Osteoblast (primary cell): ENCODE data around the gene KLHL6. TPM values are rescaled to one million over a fixed set of nuclear protein-coding genes. Genes with fewer than 3 reads are reported as not detected.

ENCODE experiments used
- DNase-seq: peaks from one replicate; pipeline ENCODE4 v3.0.0; 2011; ENCODE audit warnings: low spot score, mixed read lengths; ENCODE audit not compliant: insufficient read length; ENCODE audit errors: missing footprints
- H2AFZ ChIP-seq: 2 replicates; pipeline ENCODE4 v1.6.0; 2011; ENCODE audit warnings: mild to moderate bottlenecking, low read length
- H3K27ac ChIP-seq: 2 replicates; pipeline ENCODE4 v1.5.1; 2011; ENCODE audit warnings: mild to moderate bottlenecking, low read depth, low read length, moderate library complexity
- H3K27me3 ChIP-seq: 2 replicates; pipeline ENCODE4 v1.6.0; 2012; ENCODE audit warnings: mild to moderate bottlenecking, control low read depth, inconsistent platforms, low read length, moderate library complexity; ENCODE audit not compliant: insufficient read depth
- H3K36me3 ChIP-seq: 2 replicates; pipeline ENCODE4 v1.5.1; 2011; ENCODE audit warnings: mild to moderate bottlenecking, low read length, control low read depth, moderate library complexity; ENCODE audit not compliant: insufficient read depth
- H3K4me1 ChIP-seq: 2 replicates; pipeline ENCODE4 v1.5.1; 2011; ENCODE audit warnings: mild to moderate bottlenecking, low read length, control low read depth, moderate library complexity; ENCODE audit not compliant: insufficient read depth
- H3K4me2 ChIP-seq: 2 replicates; pipeline ENCODE4 v1.6.0; 2011; ENCODE audit warnings: mild to moderate bottlenecking, low read length; ENCODE audit not compliant: insufficient read depth
- H3K4me3 ChIP-seq: fragments of 200-600 bp; sonication (generic); 3 replicates; pipeline ENCODE4 v1.5.1; 2012; ENCODE audit warnings: mild to moderate bottlenecking, low read length, inconsistent platforms; ENCODE audit not compliant: insufficient read depth
- H3K79me2 ChIP-seq: 2 replicates; pipeline ENCODE4 v1.6.0; 2012; ENCODE audit warnings: mild to moderate bottlenecking, low read length, control low read depth, inconsistent platforms; ENCODE audit not compliant: insufficient read depth
- H3K9me3 ChIP-seq: 2 replicates; pipeline ENCODE4 v1.5.1; 2011; ENCODE audit warnings: low read depth, low read length, control low read depth
- H4K20me1 ChIP-seq: 2 replicates; pipeline ENCODE4 v1.6.0; 2012; ENCODE audit warnings: mild to moderate bottlenecking, low read length, control low read depth; ENCODE audit not compliant: insufficient read depth
- total RNA-seq: library from RNA; depleted of rRNA; stranded (reverse); fragments of >200 nt; gene quantifications from 2 replicates; pipeline ENCODE4 v1.2.3, GENCODE V29; 2012
- TF ChIP-seq, protein P1 (sequence below): IDR thresholded peaks from 2 replicates; pipeline ENCODE4 v1.5.1; 2011; ENCODE audit warnings: mild to moderate bottlenecking, low read depth, low read length, moderate library complexity; ENCODE audit errors: extremely low read depth

The KLHL6 gene
- total RNA-seq, 1 donor: under 0.01 TPM

DNA sequence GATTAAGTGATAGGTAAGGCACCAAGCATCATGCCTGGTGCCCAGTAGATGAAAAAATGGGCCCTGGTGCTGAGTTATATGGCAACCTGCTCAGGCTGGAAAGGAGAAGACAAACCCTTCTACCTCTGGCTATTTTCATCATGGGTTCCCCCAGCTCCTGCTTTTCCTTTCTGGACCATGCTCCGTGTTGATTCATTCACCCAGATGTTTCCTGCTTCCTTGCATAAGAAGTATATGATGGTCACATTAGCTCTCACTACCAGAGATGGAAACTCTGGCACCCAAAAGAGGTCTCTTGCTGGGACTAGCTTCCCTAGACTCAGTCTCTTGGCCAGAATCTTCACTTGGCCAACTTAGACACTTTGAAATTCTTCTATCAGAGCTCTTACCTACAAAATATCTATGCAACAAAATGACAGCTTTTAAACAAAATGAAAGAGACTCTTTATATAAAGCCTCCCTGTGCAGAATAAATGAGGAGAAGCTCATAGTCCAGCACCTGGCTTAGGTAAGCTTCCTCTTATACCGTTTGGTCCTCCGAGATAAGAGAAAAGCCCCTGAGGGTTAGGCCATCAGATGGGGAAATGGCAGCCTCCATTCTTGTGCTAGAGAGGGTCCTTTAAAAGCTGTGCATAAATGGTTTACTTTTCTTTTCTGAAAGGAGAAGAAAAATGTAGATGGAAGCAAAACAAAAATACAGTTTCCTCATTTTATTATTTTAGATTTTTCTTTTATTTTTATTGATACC is 80.3 kb downstream of the KLHL6 start:
- H3K4me1 ChIP-seq: no peaks in the 10 kb centered on the region
- no peak overlapping the region for H3K27ac ChIP-seq
- no peak for DNase-seq
- H3K4me2 ChIP-seq: no peak overlapping the region
- H2AFZ ChIP-seq: no peak overlapping the region
- TF ChIP-seq, protein P1, sequence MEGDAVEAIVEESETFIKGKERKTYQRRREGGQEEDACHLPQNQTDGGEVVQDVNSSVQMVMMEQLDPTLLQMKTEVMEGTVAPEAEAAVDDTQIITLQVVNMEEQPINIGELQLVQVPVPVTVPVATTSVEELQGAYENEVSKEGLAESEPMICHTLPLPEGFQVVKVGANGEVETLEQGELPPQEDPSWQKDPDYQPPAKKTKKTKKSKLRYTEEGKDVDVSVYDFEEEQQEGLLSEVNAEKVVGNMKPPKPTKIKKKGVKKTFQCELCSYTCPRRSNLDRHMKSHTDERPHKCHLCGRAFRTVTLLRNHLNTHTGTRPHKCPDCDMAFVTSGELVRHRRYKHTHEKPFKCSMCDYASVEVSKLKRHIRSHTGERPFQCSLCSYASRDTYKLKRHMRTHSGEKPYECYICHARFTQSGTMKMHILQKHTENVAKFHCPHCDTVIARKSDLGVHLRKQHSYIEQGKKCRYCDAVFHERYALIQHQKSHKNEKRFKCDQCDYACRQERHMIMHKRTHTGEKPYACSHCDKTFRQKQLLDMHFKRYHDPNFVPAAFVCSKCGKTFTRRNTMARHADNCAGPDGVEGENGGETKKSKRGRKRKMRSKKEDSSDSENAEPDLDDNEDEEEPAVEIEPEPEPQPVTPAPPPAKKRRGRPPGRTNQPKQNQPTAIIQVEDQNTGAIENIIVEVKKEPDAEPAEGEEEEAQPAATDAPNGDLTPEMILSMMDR: no peak
- no peaks in the 10 kb centered on the region for H3K9me3 ChIP-seq
- no peaks in the 10 kb centered on the region for H3K79me2 ChIP-seq
- H3K4me3 ChIP-seq: no peak overlapping the region
- H3K27me3 ChIP-seq: peaks cover 9% of the 10 kb centered on the region
- H4K20me1 ChIP-seq: no peaks in the 10 kb centered on the region
- H3K36me3 ChIP-seq: no peaks in the 10 kb centered on the region

DNA sequence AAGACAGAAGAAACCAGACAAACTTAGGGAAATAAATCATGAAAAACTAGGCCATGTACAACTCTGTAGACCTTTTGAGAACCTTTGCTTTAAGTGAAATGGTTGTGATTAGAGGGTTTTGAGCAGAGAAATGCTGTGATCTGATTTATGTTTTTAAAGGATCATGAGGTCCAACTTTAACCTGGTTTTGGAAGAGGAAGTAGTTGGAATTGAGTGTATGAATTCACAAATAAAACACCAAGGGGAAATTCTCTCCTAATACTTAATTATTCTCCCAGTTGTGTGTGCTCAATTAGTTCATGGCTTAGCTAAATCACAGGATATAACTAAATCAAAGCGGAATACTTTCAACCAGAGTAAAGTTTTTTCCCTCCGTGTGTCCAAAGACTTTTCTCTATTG is 81.5 kb downstream of the KLHL6 start:
- no peak overlapping the region for H2AFZ ChIP-seq
- H3K79me2 ChIP-seq: no peaks in the 10 kb centered on the region
- no peaks in the 10 kb centered on the region for H3K9me3 ChIP-seq
- no peak for DNase-seq
- H3K27ac ChIP-seq: no peak overlapping the region
- H3K36me3 ChIP-seq: no peaks in the 10 kb centered on the region
- peaks cover 9% of the 10 kb centered on the region for H3K27me3 ChIP-seq
- no peak overlapping the region for H3K4me3 ChIP-seq
- H3K4me2 ChIP-seq: no peak overlapping the region
- TF ChIP-seq, protein P1: no peak
- H3K4me1 ChIP-seq: no peaks in the 10 kb centered on the region
- H4K20me1 ChIP-seq: no peaks in the 10 kb centered on the region

DNA sequence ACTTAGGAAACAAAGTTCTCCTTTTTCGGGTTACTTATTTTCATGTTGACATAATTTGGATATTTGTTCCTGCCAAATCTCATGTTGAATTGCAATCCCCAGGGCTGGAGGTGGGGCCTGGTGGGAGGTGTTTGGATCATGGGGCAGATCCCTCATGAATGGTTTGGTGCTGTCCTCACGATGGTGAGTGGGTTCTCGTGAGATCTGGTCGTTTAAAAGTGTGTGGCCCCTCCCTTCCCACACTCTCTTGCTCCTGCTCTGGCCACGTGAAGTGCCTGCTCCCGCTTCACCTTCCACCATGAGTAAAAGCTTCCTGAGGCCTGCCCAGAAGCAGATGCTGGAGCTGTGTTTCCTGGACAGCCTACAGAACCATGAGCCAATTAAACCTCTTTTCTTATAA is 83.4 kb downstream of the KLHL6 start:
- H3K4me3 ChIP-seq: no peak overlapping the region
- peaks cover 9% of the 10 kb centered on the region for H3K27me3 ChIP-seq
- H4K20me1 ChIP-seq: no peaks in the 10 kb centered on the region
- no peak for DNase-seq
- H3K4me1 ChIP-seq: no peaks in the 10 kb centered on the region
- no peak overlapping the region for H3K27ac ChIP-seq
- no peak overlapping the region for H3K4me2 ChIP-seq
- TF ChIP-seq, protein P1: no peak
- H3K79me2 ChIP-seq: no peaks in the 10 kb centered on the region
- H2AFZ ChIP-seq: no peak overlapping the region
- no peaks in the 10 kb centered on the region for H3K36me3 ChIP-seq
- H3K9me3 ChIP-seq: no peaks in the 10 kb centered on the region

DNA sequence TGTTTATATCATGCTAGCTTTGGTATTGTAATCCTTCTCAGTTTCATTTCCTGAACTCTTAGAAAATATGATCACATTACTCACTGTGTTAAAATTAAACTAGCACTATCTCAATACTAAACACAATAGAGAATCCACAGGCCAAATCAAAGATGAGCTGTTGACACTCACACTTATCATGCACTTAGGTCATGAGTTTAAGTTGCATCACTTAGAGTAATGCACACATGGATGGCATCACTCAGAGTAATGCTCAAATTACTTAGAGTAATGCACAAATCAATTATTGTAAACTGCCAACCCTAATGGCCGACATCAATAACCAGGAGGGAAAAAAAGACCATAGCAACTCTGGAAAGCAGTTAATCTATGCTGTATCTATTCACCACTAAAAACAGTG is 87.1 kb downstream of the KLHL6 start:
- H3K79me2 ChIP-seq: no peaks in the 10 kb centered on the region
- H3K4me1 ChIP-seq: no peaks in the 10 kb centered on the region
- H3K27me3 ChIP-seq: peaks cover 4% of the 10 kb centered on the region
- no peak overlapping the region for H3K4me2 ChIP-seq
- TF ChIP-seq, protein P1: no peak
- no peak overlapping the region for H2AFZ ChIP-seq
- no peaks in the 10 kb centered on the region for H3K9me3 ChIP-seq
- no peaks in the 10 kb centered on the region for H4K20me1 ChIP-seq
- no peak overlapping the region for H3K4me3 ChIP-seq
- H3K27ac ChIP-seq: no peak overlapping the region
- no peak for DNase-seq
- H3K36me3 ChIP-seq: no peaks in the 10 kb centered on the region
